ENCODE results near the gene CSK. TPM values are rescaled to one million over a fixed set of nuclear protein-coding genes. Genes with fewer than 3 reads are reported as not detected.
A peak's percentile ranks its signal among the peaks of the same experiment; 100 is the strongest.

Gene CSK
- total and polyA plus RNA-seq, 11 donors = 19.1 to 66.7 (median 25.9) TPM

DNA sequence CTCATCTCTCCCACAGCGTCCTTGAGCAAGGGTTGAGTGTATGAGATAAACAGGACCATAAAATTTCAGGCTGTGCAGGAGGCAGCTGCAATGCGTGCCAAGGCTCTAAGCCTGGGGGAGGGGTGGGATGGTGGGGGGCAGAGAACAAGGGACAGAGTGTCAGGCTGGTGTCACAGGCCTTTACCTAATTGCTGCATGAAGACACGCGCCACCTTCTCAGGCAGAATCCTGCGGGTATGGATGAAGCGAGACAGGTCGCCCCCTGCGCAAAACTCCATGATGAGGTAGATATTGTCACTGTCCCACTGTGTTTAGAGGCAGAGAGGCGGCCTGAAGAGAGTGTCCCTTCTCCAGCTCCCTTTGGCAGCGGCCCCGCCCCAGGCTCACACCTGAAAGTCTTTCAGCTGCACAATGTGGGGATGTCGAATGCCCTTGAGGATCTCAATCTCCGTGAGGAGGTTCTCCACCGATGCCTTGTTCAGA is 60.1 kb downstream of the CSK start:
- no peaks in the 10 kb centered on the region for H3K27me3 ChIP-seq
- H3K4me1 ChIP-seq = peaks cover 0 to 38% (median 20%) of the 10 kb centered on the region in 12 donors
- peaks cover 0 to 52% (median 34%) of the 10 kb centered on the region in 9 donors for H3K36me3 ChIP-seq
- WGBS, 4 donors = 83 to 91% (median 89%) methylated on average over 14 of the region's 14 CpGs
- H3K4me3 ChIP-seq = peak overlapping the region in 11 of 12 donors; percentile 74 to 99 (median 94)
- H3K9me3 ChIP-seq = no peaks in the 10 kb centered on the region
- DNase-seq (no peak), ATAC-seq (no peak)
- TF ChIP-seq, protein P1, sequence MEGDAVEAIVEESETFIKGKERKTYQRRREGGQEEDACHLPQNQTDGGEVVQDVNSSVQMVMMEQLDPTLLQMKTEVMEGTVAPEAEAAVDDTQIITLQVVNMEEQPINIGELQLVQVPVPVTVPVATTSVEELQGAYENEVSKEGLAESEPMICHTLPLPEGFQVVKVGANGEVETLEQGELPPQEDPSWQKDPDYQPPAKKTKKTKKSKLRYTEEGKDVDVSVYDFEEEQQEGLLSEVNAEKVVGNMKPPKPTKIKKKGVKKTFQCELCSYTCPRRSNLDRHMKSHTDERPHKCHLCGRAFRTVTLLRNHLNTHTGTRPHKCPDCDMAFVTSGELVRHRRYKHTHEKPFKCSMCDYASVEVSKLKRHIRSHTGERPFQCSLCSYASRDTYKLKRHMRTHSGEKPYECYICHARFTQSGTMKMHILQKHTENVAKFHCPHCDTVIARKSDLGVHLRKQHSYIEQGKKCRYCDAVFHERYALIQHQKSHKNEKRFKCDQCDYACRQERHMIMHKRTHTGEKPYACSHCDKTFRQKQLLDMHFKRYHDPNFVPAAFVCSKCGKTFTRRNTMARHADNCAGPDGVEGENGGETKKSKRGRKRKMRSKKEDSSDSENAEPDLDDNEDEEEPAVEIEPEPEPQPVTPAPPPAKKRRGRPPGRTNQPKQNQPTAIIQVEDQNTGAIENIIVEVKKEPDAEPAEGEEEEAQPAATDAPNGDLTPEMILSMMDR (IDR thresholded peaks at IDR 0.05) = no peak
- no peak for TF ChIP-seq POLR2A (IDR thresholded peaks at IDR 0.05)
- peak overlapping the region in 6 of 12 donors; percentile 87 to 93 (median 92) for H3K27ac ChIP-seq
- intact Hi-C loops (cut with DNase I) = loop anchor here in 7 of 10 donors (2.0 to 10.0 kb wide), 8 partner anchors 53 to 225 kb away; partner anchors contain the start of genes FAM219B (in 2 of the 7), CLK3 (in 1 of the 7) and MPI (in 1 of the 7)

GRCh38 chr15:74842581-74843444 is 60.9 kb downstream of the CSK start, which contains the start of gene ULK3:
TSS of gene ULK3 (minus strand) at chr15:74843156. CDS start at chr15:74843105, 51 bp downstream.
- Histone ChIP-seq H3K27me3 (no peaks in the 10 kb centered on the region), H3K4me1 (peaks cover 0 to 38% (median 21%) of the 10 kb centered on the region in 12 donors), H3K27ac (peak within 1 kb of the TSS; percentile 81 to 93 (median 90)), H3K4me3 (peak within 1 kb of the TSS; percentile 70 to 99 (median 94)), H3K9me3 (no peaks in the 10 kb centered on the region), H3K36me3 (peaks cover 0 to 56% (median 43%) of the 10 kb centered on the region in 9 donors)
- DNase-seq (peak; percentile 92 to 95 (median 92)), ATAC-seq (peak; percentile 62 to 93 (median 91))
- TF ChIP-seq, protein P1 (IDR thresholded peaks at IDR 0.05) = peak; percentile 56 to 96 (median 75)
- peak in 1 of 2 donors; percentile 86 for TF ChIP-seq POLR2A (IDR thresholded peaks at IDR 0.05)
- 0 to 1% (median 0%) methylated on average over 26 to 84 of the region's 84 CpGs for WGBS, 4 donors
- intact Hi-C loops (cut with DNase I) = loop anchor here in 7 of 10 donors (1.0 to 10.0 kb wide), 9 partner anchors 52 to 226 kb away; partner anchors contain the start of genes FAM219B (in 2 of the 7), CLK3 (in 1 of the 7) and MPI (in 1 of the 7)

- H3K4me1 ChIP-seq = peaks cover 0 to 38% (median 22%) of the 10 kb centered on the region in 12 donors
- H3K36me3 ChIP-seq = peaks cover 0 to 59% (median 46%) of the 10 kb centered on the region in 9 donors
Measured at GRCh38 chr15:74843445-74843828, 61.6 kb downstream of the CSK start.

More at GRCh38 chr15:74843445-74843828, 61.6 kb downstream of the CSK start:
- WGBS, 4 donors = 14 to 18% (median 16%) methylated on average over 14 to 18 of the region's 18 CpGs
- DNase-seq (peak in 1 of 5 donors; percentile 32), ATAC-seq (no peak)
- Histone ChIP-seq H3K27ac (peak overlapping the region; percentile 81 to 93 (median 90)), H3K9me3 (no peaks in the 10 kb centered on the region), H3K4me3 (peak overlapping the region; percentile 70 to 99 (median 94)), H3K27me3 (no peaks in the 10 kb centered on the region)
- intact Hi-C loops (cut with DNase I) = loop anchor here in 7 of 10 donors (1.0 to 10.0 kb wide), 9 partner anchors 51 to 226 kb away; partner anchors contain the start of genes FAM219B (in 2 of the 7), CLK3 (in 1 of the 7) and MPI (in 1 of the 7)
- TF ChIP-seq, protein P1 (IDR thresholded peaks at IDR 0.05) = peak in 3 of 12 donors; percentile 1 to 30 (median 5)
- TF ChIP-seq POLR2A (IDR thresholded peaks at IDR 0.05) = no peak
